ENCODE data around the gene FUT6.
"Not testable (repeated sequence)": the region's sequence is repeated elsewhere in the genome, so short reads cannot be mapped to it uniquely, and the experiment has no call there.

The FUT6 gene

GRCh38 chr19:5784581-5785147, 54.8 kb downstream of the FUT6 start, which contains the start of gene PRR22:
TSS of gene PRR22 (minus strand) at chr19:5784746. CDS start at chr19:5784660, 86 bp downstream.
- DNase-seq, result no peak

DNA sequence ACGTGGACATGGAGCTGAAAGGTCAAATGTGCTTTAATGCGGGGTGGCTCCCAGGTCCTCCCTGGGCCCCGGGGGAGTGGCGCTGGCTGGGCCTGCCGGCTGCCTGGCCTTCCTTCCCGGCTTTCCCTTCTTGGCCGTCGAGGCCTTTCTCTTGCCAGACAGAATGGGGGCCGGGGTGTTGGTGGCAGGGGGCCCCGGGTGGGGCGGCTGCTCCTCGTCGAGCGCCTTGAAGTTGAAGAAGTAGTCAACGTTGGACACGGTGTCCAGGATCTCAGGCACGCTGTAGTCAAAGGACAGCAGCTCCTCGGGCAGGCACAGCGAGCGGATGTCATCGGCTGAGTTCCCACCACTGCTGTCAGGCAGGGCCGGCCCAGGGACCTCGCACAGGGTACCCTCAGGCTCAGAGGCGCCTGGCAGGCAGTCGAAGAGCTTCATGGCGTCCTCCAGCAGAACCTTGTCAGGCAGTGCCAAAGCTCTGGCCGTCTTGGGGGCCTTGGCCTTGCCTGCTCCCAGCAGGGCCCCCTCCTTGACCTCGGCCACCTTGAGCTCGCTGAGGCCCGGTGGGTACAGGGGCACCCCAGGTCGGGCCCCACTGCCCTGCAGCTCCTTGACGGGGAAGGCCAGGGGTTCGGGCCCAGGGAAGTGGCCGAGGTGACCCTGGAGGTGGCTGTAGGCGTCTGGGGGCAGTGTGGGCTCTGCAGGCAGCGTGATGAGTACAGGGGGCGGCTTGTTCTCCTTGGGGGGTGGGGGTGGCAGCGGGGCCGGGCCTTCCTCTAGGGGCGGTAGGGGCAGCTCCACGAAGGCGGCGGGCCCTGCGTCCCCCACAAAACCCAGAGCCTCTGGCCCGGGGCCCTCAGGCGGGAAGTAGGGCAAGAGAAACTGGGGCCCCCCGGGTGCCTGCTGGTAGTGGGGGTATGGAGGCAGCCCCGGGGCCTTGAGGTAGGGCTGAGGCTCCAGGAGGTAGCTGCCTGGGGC, 56.3 kb downstream of the FUT6 start:
- DNase-seq, result no peak

GRCh38 chr19:5782322-5782721, 57.2 kb downstream of the FUT6 start:
- no peak for DNase-seq

GRCh38 chr19:5780916-5781315, 58.6 kb downstream of the FUT6 start:
- DNase-seq, result not testable (repeated sequence)
